SIG-M5 treated with dmso at 0.1 percent for 504 hours (cell line): ENCODE measurements around the gene RNF144A.
"Not testable (repeated sequence)": the region's sequence is repeated elsewhere in the genome, so short reads cannot be mapped to it uniquely, and the experiment has no call there.

ENCODE experiments used
- DNase-seq: peaks from one replicate; lab custom pipeline; 2025; ENCODE audit not compliant: unreplicated experiment; lab: John Stamatoyannopoulos, UW

The RNF144A gene

GRCh38 chr2:7001395-7001794, 84.2 kb downstream of the RNF144A start:
- DNase-seq = not testable (repeated sequence)

- no peak for DNase-seq
Observed at GRCh38 chr2:7003895-7004294, 86.7 kb downstream of the RNF144A start.

GRCh38 chr2:7004636-7005035, 87.4 kb downstream of the RNF144A start:
- peak; percentile 34 for DNase-seq

- no peak for DNase-seq
Observed at GRCh38 chr2:7007488-7007845, 90.3 kb downstream of the RNF144A start.

GRCh38 chr2:7007846-7008741, 90.9 kb downstream of the RNF144A start:
- DNase-seq = no peak

GRCh38 chr2:7009207-7009911, 92.1 kb downstream of the RNF144A start:
- DNase-seq = no peak

GRCh38 chr2:7010391-7011054, 93.3 kb downstream of the RNF144A start:
- no peak for DNase-seq

GRCh38 chr2:7011356-7012083, 94.3 kb downstream of the RNF144A start:
- no peak for DNase-seq

GRCh38 chr2:7012141-7012764, 95.0 kb downstream of the RNF144A start:
- no peak for DNase-seq

- DNase-seq = no peak
Observed at GRCh38 chr2:7013471-7014160, 96.4 kb downstream of the RNF144A start.

- DNase-seq = no peak
Observed at GRCh38 chr2:7014174-7014640, 97.0 kb downstream of the RNF144A start.

- no peak for DNase-seq
Observed at GRCh38 chr2:7015007-7015950, 98.1 kb downstream of the RNF144A start.

- no peak for DNase-seq
Observed at GRCh38 chr2:7016148-7016547, 98.9 kb downstream of the RNF144A start.

- DNase-seq = no peak
Observed at GRCh38 chr2:7016601-7017211, 99.5 kb downstream of the RNF144A start.

- no peak for DNase-seq
Observed at GRCh38 chr2:7017671-7018281, 100.6 kb downstream of the RNF144A start.

- no peak for DNase-seq
Observed at GRCh38 chr2:7018282-7018701, 101.1 kb downstream of the RNF144A start.

- no peak for DNase-seq
Observed at GRCh38 chr2:7018767-7019166, 101.6 kb downstream of the RNF144A start.

GRCh38 chr2:7019191-7019590, 102.0 kb downstream of the RNF144A start:
- DNase-seq = no peak
